Psoas muscle (tissue), 8 donors: ENCODE data around the gene LPIN1. TPM values are rescaled to one million over a fixed set of nuclear protein-coding genes. Genes with fewer than 3 reads are reported as not detected.

ENCODE experiments used
- ATAC-seq, 4 donors: fragments of 200-7000 bp; cut with Tn5 transposase; one replicate each; pipeline ENCODE4 v1.9.1; 2020; ENCODE audit warnings: moderate library complexity in 3 of 4, mild to moderate bottlenecking in 2 of 4
- DNase-seq, 2 donors: peaks; one replicate each; pipeline ENCODE4 v3.0.0-alpha.2; 2020
- H3K27ac ChIP-seq: fragments of 200-600 bp; one replicate; pipeline ENCODE4 v1.8.0; 2022
- H3K27me3 ChIP-seq, 3 donors: fragments of 200-600 bp in 1 of 3; one replicate each; pipeline versions ENCODE4 v1.6.1 to v1.8.0; 2013 to 2022; ENCODE audit warnings: low read length in 2 of 3, mild to moderate bottlenecking in 2 of 3, moderate library complexity in 1 of 3; ENCODE audit not compliant: insufficient read depth in 3 of 3
- H3K36me3 ChIP-seq, 2 donors: fragments of 200-600 bp in 1 of 2; one replicate each; pipeline versions ENCODE4 v1.6.1 to v1.8.0; 2013 to 2022; ENCODE audit warnings: low read depth in 1 of 2, mild to moderate bottlenecking in 1 of 2, moderate library complexity in 1 of 2; ENCODE audit not compliant: insufficient read depth in 1 of 2
- H3K4me1 ChIP-seq: fragments of 200-600 bp; one replicate; pipeline ENCODE4 v1.8.0; 2022
- H3K4me3 ChIP-seq: fragments of 200-600 bp; one replicate; pipeline ENCODE4 v1.8.0; 2022; ENCODE audit warnings: mild to moderate bottlenecking
- H3K9me3 ChIP-seq: fragments of 200-600 bp; one replicate; pipeline ENCODE4 v1.8.0; 2022
- WGBS, 3 donors: extraction: QIAGEN DNeasy Blood & Tissue Kit; methylation state at CpG; one replicate each; pipeline versions ENCODE4 v1.1.6 to v1.1.7; 2013; 5-methylcytosine and 5-hydroxymethylcytosine counted together
- intact Hi-C, 2 donors: fragments of 100-400 bp; cut with DNase I; formaldehyde crosslinking; loops; one replicate each; pipeline versions ENCODE4 v1.11.0 to v1.14.2; 2022
- polyA plus RNA-seq, 3 donors: library from polyadenylated mRNA; stranded (reverse); fragments of 200-250 nt; gene quantifications; one replicate each; pipeline ENCODE4 v1.2.3, GENCODE V29; 2013
- total RNA-seq, 4 donors: library from RNA; stranded (reverse); fragmentation: NEBNext Ultra II Directional in 2 of 4; extraction: Animal tissue kit (Norgen Biotek cat#: 25700) in 2 of 4; gene quantifications; one replicate each; pipeline versions ENCODE4 v1.2.1 to v1.2.4, GENCODE V29; 2021 to 2023
- TF ChIP-seq, protein P1 (sequence below): fragments of 200-600 bp; IDR thresholded peaks from one replicate; pipeline ENCODE4 v1.8.0; 2022; ENCODE audit warnings: antibody characterized with exemption
- donor health status: healthy with polysubstance abuse.
- donor health status: DM: no; HTN: no; CAD: no; lungs with moderate emphysema.
- donor health status: Bipolar disorder and iron deficiency.
- donor health status: healthy.
- donor health status: DM: yes; HTN: yes; CAD: no.
- donor health status: DM: no; HTN: no; CAD: no.
- donor health status: DM: no; HTN: no; CAD: no.
- donor health status: DM: yes; HTN: yes; CAD: no.

The LPIN1 gene
- total and polyA plus RNA-seq, 7 donors, result 82.0 to 382 (median 146) TPM

DNA sequence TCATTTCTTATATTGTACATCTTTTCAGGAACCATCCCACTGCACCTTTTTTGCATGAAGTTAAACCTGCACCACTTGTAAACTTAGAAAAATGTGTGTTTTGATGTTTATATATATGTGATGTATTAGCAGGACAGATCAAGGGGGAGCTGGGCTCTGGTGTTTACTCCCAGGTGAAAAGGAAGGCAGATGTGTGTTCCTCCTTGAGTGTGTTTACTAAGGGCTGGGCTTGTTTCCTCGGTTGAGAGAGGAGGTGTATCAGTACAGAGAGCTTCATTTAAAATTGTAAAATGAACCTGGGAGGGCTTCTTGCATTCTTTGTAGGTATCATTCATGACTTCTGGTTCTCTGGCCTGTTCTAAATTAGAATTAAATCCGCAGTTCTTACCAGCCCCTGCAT is 14.8 kb downstream of the LPIN1 start:
- ATAC-seq, result no peak
- Histone ChIP-seq H3K27ac (no peak overlapping the region), H3K4me3 (no peak overlapping the region), H3K36me3 (peaks cover 4 to 11% of the 10 kb centered on the region in 2 donors), H3K4me1 (peaks cover 34% of the 10 kb centered on the region), H3K9me3 (no peaks in the 10 kb centered on the region), H3K27me3 (no peaks in the 10 kb centered on the region)
- TF ChIP-seq, protein P1, sequence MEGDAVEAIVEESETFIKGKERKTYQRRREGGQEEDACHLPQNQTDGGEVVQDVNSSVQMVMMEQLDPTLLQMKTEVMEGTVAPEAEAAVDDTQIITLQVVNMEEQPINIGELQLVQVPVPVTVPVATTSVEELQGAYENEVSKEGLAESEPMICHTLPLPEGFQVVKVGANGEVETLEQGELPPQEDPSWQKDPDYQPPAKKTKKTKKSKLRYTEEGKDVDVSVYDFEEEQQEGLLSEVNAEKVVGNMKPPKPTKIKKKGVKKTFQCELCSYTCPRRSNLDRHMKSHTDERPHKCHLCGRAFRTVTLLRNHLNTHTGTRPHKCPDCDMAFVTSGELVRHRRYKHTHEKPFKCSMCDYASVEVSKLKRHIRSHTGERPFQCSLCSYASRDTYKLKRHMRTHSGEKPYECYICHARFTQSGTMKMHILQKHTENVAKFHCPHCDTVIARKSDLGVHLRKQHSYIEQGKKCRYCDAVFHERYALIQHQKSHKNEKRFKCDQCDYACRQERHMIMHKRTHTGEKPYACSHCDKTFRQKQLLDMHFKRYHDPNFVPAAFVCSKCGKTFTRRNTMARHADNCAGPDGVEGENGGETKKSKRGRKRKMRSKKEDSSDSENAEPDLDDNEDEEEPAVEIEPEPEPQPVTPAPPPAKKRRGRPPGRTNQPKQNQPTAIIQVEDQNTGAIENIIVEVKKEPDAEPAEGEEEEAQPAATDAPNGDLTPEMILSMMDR, result no peak
- DNase-seq, result no peak
- intact Hi-C loops, result no loop called here
- 59 to 69% (median 69%) methylated on average over 2 of the region's 2 CpGs for WGBS, 3 donors

DNA sequence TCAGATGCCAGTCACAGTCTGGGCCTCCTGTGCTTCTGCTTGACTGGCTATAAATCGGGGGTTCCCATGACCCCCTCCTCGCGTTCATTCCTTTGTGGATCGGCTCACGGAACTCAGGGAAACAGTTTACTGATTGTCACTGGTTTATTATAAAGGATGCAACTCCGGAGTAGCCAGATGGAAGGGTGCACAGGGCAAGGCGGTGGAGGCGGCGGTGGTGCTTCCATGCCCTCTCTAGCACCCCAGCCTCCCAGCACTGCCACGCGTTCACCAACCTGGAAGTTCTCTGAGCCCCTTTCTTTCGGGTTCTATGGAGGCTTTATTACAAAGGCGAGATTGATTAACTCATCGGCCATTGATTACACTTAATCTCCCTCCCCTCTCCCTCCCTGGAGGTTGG is 15.6 kb downstream of the LPIN1 start:
- no peak for DNase-seq
- peak overlapping the region; percentile 2 for H3K27ac ChIP-seq
- 89 to 91% (median 90%) methylated on average over 14 of the region's 14 CpGs for WGBS, 3 donors

DNA sequence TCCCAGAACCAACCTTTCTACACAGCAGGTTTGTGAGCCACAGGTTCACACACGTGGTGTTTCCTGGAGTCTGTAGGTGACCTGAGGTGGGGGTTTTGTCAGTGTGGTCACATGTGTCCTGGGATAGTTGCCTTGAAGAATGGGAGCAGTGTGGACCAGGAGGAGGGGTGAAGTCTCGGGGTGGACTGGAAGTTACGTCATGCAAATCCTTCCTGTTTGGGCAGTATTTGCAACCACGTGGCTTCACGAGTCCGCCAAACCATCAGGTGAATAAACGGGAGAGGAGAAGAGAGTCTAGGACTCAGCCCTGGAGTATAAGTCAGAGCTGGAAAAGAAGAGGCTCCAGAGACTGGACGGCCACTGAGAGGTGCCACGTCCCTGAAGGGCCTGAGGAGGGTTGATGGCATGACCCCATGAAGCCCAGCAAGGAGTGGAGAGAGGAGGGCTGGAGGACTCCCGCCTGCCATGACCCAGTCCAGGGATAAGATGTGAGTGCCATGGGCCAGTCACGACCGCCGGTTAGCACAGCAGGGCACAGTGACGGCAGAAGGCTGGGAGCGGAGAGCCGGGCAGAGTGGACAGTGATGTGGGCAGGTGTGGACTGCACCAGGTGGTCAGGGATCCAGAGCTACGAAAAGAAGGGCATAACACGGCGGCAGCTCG is 16.5 kb downstream of the LPIN1 start:
- Histone ChIP-seq H3K9me3 (no peaks in the 10 kb centered on the region), H3K4me1 (peaks cover 18% of the 10 kb centered on the region), H3K27me3 (no peaks in the 10 kb centered on the region), H3K36me3 (peaks cover 4 to 28% of the 10 kb centered on the region in 2 donors), H3K4me3 (no peak overlapping the region), H3K27ac (no peak overlapping the region)
- ATAC-seq (peak in 3 of 4 donors; percentile 31 to 44 (median 41)), DNase-seq (no peak)
- WGBS, 3 donors, result 65 to 80% (median 77%) methylated on average over 20 of the region's 20 CpGs
- TF ChIP-seq, protein P1, result no peak
- intact Hi-C loops, result no loop called here

More for the DNA sequence above, 15.6 kb downstream of the LPIN1 start:
- no peaks in the 10 kb centered on the region for H3K27me3 ChIP-seq
- ATAC-seq, result peak in 1 of 4 donors; percentile 10
- peaks cover 4 to 19% of the 10 kb centered on the region in 2 donors for H3K36me3 ChIP-seq
- no peak overlapping the region for H3K4me3 ChIP-seq
- TF ChIP-seq, protein P1, result no peak
- peaks cover 26% of the 10 kb centered on the region for H3K4me1 ChIP-seq
- intact Hi-C loops, result no loop called here
- H3K9me3 ChIP-seq, result no peaks in the 10 kb centered on the region

DNA sequence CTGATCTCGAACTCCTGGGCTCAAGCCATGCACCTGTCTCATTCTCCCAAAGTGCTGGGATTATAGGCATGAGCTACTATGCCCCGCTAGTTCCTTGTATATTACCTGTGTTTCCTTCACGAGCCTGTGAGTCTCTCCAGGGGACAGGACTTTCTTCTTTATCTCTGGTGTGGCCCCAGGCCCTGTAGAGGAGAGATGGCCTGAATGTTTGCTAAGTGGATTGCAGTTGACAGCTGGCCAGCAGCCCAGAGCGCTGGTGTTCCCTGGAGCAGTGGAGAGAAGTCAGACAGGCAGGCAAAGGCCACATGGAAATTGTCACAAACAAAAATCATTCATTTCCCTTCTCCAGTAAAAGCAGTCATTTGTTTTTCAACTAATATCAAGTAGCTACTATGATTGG is 17.9 kb downstream of the LPIN1 start:
- no peak overlapping the region for H3K27ac ChIP-seq
- no peaks in the 10 kb centered on the region for H3K9me3 ChIP-seq
- intact Hi-C loops, result no loop called here
- peak in 1 of 2 donors; percentile 46 for DNase-seq
- 38 to 49% (median 47%) methylated on average over 4 of the region's 4 CpGs for WGBS, 3 donors
- H3K4me3 ChIP-seq, result no peak overlapping the region
- ATAC-seq, result peak; percentile 55 to 69 (median 65)
- TF ChIP-seq, protein P1, result no peak
- peaks cover 4 to 42% of the 10 kb centered on the region in 2 donors for H3K36me3 ChIP-seq
- H3K27me3 ChIP-seq, result no peaks in the 10 kb centered on the region
- peaks cover 29% of the 10 kb centered on the region for H3K4me1 ChIP-seq

DNA sequence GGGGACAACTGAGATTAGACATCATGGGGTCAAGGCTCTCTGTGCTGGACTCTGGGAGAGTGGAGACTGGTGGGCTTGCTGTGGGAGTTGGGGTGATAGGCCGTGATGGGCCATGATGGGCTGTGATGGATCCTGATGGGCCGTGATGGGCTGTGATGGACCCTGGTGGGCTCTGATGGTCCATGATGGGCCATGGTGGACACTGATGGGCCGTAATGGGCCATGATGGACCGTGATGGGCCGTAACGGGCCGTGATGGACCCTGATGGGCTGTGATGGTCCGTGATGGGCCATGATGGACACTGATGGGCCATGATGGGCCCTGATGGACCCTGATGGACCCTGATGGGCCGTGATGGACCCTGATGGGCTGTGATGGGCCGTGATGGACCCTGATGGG is 18.5 kb downstream of the LPIN1 start:
- intact Hi-C loops, result no loop called here
- Histone ChIP-seq H3K9me3 (no peaks in the 10 kb centered on the region), H3K27ac (no peak overlapping the region), H3K4me3 (no peak overlapping the region), H3K27me3 (no peaks in the 10 kb centered on the region), H3K36me3 (peaks cover 4 to 46% of the 10 kb centered on the region in 2 donors), H3K4me1 (peaks cover 30% of the 10 kb centered on the region)
- WGBS, 3 donors, result 98 to 99% (median 99%) methylated on average over 10 of the region's 10 CpGs
- TF ChIP-seq, protein P1, result no peak
- no peak for DNase-seq
- no peak for ATAC-seq
